COLO829 (cell line): ENCODE data around the gene ANKK1.

Source experiments
- DNase-seq: peaks from one replicate; pipeline ENCODE4 v3.0.0; 2012; ENCODE audit warnings: low spot score

ANKK1 gene

GRCh38 chr11:113387605-113388211, at the start of gene ANKK1:
Gene ANKK1, plus strand, starts transcription at chr11:113387779. Its CDS starts 106 bp downstream, at chr11:113387885.
- DNase-seq = no peak

- DNase-seq = no peak
These were observed 48.8 kb upstream of the ANKK1 start for GRCh38 chr11:113338730-113339129.

DNA sequence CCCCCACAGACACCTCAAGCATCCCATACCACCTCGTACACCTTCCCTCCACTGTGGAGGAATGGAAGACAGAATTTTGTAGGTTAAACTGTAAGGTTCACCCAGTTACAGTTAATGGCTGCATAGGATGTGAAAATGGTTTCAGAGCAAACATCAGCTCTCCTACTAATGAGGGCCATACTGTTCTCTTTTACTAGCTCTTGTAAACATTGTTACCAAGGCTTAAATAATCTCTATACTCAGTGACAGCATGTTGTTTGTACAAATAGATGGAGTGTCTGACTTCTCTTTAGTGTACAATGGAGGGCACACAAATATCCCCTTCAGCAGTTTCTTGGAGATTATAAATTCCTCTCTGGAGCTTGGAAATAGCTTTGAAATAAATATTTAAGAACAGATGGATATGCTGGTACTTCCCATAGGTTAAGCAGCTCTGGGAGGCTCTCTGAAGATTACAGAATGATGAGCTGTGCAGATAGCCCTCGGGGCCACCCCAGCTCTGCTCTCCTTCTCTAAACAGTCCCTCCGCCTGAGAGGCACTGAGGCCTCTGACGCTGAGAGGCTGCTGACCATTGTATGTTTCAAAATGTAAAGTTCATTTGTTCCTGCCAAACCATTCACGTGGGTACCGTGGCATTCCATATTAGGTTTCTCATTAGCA, 47.5 kb upstream of the ANKK1 start:
- no peak for DNase-seq

DNA sequence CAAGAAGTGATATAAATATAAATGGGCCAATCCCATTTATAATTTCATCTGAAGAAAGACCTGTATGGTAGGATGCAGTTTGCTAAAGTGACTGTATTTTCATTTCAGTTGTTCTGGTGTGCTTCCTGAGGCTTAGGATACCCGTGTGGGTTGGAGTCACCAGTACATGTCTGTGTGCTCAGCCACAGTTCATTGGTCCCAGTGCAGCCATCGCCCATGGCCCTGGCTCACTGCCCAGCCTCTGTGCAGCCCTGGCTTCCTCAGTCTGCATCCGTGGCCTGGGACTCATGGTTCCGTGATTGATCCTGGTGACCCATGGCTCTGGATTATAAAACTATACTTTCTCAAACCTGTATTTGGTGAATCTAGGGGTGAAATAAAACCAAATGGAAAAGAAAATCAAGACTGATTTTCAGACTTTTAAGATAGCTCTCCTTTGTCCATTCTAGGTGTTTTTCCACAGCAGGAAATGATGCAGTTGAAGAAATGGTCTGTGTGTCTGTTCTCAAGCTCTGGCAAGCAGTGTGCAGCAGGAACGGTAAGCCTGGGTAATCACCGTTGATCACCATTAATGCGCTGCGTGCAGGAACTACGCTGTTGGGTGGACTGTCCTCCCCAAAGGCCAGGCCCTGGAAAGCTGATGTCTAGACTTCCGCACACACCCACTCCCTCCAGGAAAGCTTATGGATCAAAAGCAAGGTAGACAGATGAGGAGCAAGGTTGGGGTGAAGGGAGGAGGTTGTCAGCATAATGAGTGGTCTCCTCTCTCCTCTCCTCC, 46.0 kb upstream of the ANKK1 start:
- DNase-seq = no peak

- DNase-seq = no peak
These were observed 41.6 kb upstream of the ANKK1 start for GRCh38 chr11:113345978-113346377.

DNA sequence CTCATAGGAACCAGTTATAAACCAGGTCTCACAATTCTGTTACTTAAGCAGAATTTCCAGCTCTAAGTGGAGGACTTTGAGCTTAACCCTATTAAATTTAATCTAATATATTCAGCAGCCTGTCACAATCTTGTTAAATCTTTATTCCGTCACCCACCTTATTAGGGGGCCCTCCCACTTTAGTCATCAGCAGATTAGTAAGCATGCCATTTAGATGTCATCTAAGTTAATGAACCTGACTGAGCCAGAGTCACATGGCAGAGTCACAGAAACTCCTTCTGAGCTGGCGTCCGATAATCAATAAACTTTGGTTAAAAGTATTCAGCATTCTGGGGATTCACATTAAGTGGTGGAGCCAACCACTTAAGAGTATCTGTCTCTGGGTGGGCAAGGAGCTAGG, 38.1 kb upstream of the ANKK1 start:
- DNase-seq = no peak

- DNase-seq = no peak
These were observed 37.1 kb upstream of the ANKK1 start for GRCh38 chr11:113350336-113351067.

GRCh38 chr11:113351068-113351450, 36.5 kb upstream of the ANKK1 start:
- no peak for DNase-seq

DNA sequence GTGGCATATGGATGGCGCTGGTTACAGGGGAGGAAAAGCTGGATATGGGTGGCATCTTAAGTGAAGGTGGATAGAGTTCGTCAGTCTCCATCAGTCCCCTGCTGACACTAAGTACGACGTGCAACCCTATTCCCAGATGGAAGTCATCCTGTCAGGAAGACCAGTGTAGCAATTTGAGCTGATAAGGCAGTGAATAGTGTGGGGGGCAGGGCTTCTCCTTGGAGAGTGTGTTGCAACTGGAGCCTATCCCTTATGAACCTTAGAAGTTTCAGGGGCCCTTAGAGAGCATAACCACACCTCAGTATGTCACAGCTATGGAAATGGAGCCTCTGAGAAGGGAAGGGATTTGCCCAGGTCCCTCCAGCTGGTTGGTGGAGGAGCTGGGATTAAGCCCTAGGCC, 36.1 kb upstream of the ANKK1 start:
- DNase-seq = no peak

- DNase-seq = no peak
These were observed 31.4 kb upstream of the ANKK1 start for GRCh38 chr11:113356203-113356602.

- no peak for DNase-seq
These were observed 24.2 kb upstream of the ANKK1 start for GRCh38 chr11:113363406-113363805.

- DNase-seq = no peak
These were observed 23.5 kb upstream of the ANKK1 start for GRCh38 chr11:113363996-113364641.

- DNase-seq = no peak
These were observed 21.7 kb upstream of the ANKK1 start for GRCh38 chr11:113365895-113366294.

GRCh38 chr11:113369411-113369810, 18.2 kb upstream of the ANKK1 start:
- no peak for DNase-seq

DNA sequence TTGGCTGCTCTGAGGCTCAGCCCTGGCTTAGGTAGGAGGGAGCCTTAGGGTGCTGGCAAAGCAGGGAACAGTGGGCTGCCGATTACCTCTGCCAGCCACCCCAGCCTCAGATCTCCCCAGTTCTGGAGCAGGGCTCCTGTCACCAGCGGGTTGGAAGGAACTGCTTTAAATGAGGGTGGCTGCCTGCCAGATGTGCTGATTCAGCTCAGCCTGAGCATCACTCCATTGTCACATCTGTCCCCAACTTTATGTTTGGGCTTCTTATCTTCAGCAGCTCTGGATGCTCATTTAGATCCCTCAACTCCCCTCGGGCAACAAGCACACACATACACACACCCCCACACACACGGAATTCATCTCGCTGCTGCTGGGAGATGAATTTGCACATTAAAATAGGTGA, 16.9 kb upstream of the ANKK1 start:
- no peak for DNase-seq

GRCh38 chr11:113372309-113372708, 15.3 kb upstream of the ANKK1 start:
- DNase-seq = no peak

DNA sequence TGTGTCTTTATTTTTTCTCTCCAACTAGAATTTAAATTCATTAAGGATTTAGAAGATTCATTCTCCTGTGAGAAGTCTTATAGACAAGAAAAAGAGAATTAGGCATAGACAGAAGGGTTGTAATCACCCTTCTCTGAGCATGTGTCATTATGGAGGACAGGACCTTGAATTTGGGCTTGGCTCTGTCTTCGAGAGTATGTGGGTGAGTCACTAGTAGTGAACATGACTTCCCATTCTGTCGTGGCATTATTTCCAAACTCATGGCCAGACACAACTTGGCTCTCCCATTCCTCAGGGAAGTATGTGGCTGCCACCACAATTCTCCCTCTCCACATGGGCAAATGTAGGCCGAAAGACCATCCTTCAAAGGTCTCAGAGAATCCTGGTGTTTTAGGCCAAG, 14.3 kb upstream of the ANKK1 start:
- no peak for DNase-seq

DNA sequence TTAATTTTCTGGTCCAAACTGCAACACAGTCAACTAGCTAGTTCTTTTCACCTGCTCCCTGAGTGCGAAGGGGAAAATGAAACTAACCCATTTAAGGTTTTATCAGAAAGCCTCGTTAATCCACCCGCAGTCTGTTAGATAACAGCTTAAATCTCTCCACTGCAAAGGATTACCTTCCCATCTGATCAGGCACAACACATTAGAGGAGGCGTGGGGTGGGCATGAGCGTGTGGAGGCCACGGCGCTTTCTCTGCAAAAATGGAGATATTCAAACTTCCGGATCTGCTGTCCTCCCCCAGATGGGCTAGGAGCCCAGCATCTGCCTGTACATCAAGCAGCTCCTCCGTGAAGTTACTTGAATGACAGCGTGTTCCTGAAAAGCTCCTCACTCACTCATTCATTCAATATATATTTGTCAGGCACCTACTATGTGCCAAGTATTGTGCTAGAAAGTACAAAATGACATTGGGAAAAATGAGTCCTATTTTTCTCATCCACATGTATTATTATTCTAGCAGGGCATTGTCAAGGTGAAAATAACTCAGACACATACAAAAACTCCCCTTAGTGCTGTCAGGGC, 13.5 kb upstream of the ANKK1 start:
- no peak for DNase-seq

DNA sequence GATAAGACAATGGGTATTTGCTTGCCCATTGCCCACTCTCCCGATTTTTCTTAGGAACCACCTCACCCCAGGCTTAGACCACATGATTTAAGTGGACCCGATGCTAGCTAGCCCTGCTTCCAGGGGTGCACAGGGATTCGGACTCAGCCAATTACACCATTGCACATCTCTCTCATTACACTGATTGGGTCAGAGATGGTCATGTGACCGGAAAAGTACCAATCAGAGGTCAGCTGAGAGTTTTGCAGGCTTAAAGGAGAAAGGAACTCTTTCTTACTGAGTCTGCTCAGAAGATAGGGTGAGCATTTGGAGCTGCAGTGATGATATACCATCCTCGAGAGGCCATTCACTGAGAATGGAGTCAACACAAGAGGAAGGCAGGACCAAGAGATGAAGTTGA, 12.2 kb upstream of the ANKK1 start:
- DNase-seq = no peak

DNA sequence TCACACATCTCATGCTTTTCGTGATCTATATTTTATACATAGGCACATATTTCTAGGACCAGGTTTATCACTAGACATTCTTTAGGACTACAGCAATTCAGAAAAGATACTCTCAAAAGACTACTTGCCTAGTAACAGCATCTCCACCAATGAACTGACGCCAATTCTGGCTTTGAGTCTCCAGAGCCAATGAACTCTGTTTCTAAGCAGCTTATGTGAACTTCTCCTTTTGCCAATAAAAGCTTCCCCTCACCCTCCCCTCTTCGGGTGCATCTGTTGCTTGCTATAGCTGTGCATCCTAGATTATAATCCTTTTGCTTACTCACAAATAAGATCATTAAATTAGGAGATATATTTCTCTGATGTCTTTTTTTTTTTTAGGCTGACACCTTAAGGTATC, 11.4 kb upstream of the ANKK1 start:
- DNase-seq = no peak

- no peak for DNase-seq
These were observed 9.7 kb upstream of the ANKK1 start for GRCh38 chr11:113377681-113378412.
